PC-3 (cell line): ENCODE results near the gene NTMT2. TPM values are rescaled to one million over a fixed set of nuclear protein-coding genes. Genes with fewer than 3 reads are reported as not detected.

Source experiments
- ATAC-seq: fragments of 200-7000 bp; cut with Tn5 transposase; 2 replicates; pipeline ENCODE4 v1.9.1; 2020; ENCODE audit warnings: mild to moderate bottlenecking, moderate library complexity
- BruUV-seq: library from RNA; stranded (reverse); fragments of 400-500 nt; replicated peaks from 2 replicates; lab custom pipeline; 2021; lab: Mats Ljungman, UMichigan
- CTCF ChIA-PET: fragments of 300-600 bp; sonication (Branson Sonifier 250); formaldehyde crosslinking; loops from one replicate; lab custom pipeline; 2022; ENCODE audit warnings: antibody characterized with exemption; lab: Charles Lee
- POLR2A ChIA-PET: fragments of 300-600 bp; sonication (Branson Sonifier 250); formaldehyde crosslinking; loops from one replicate; lab custom pipeline; 2022; ENCODE audit warnings: antibody characterized with exemption; ENCODE audit not compliant: unreplicated experiment; lab: Charles Lee
- DNase-seq: peaks from one replicate; pipeline ENCODE4 v3.0.0-alpha.2; 2015
- H2AFZ ChIP-seq: fragments of 300-600 bp; sonication (generic); 2 replicates; pipeline ENCODE4 v1.6.0; 2016; ENCODE audit warnings: antibody characterized with exemption, low read length
- H3F3A ChIP-seq: fragments of 300-600 bp; sonication (generic); one replicate; pipeline ENCODE4 v1.6.0; 2017; ENCODE audit warnings: antibody characterized with exemption, low read length, control low read depth, mild to moderate bottlenecking; ENCODE audit not compliant: unreplicated experiment
- H3K27ac ChIP-seq: fragments of 300-600 bp; sonication (generic); 2 replicates; pipeline ENCODE4 v1.5.1; 2016; ENCODE audit warnings: mild to moderate bottlenecking, low read length
- H3K27me3 ChIP-seq: fragments of 300-600 bp; sonication (generic); 2 replicates; pipeline ENCODE4 v1.6.1; 2016; ENCODE audit warnings: low read length, mixed read lengths
- H3K36me3 ChIP-seq: fragments of 300-600 bp; sonication (generic); 2 replicates; pipeline ENCODE4 v1.6.1; 2016; ENCODE audit warnings: low read depth, mixed run types, low read length, mixed read lengths
- H3K4me1 ChIP-seq: fragments of 300-600 bp; sonication (generic); 2 replicates; pipeline ENCODE4 v1.5.1; 2016; ENCODE audit warnings: low read length; ENCODE audit not compliant: insufficient read depth
- H3K4me2 ChIP-seq: fragments of 300-600 bp; sonication (generic); 2 replicates; pipeline ENCODE4 v1.6.0; 2016; ENCODE audit warnings: low read length
- H3K4me3 ChIP-seq: fragments of 300-600 bp; sonication (generic); 2 replicates; pipeline ENCODE4 v1.5.1; 2016; ENCODE audit warnings: mild to moderate bottlenecking, low read length, mixed read lengths
- H3K79me2 ChIP-seq: fragments of 300-600 bp; sonication (generic); 2 replicates; pipeline ENCODE4 v1.6.1; 2017; ENCODE audit warnings: low read length, mixed read lengths
- H3K9ac ChIP-seq: fragments of 300-600 bp; sonication (generic); 2 replicates; pipeline ENCODE4 v1.6.0; 2016; ENCODE audit warnings: mild to moderate bottlenecking, low read length
- H3K9me2 ChIP-seq: fragments of 300-600 bp; sonication (generic); replicated peaks from 2 replicates; pipeline ENCODE4 v1.6.1; 2016; ENCODE audit warnings: mixed run types, low read length, mixed read lengths
- H3K9me3 ChIP-seq: fragments of 300-600 bp; sonication (generic); 2 replicates; pipeline ENCODE4 v1.6.1; 2016; ENCODE audit warnings: low read length, mixed read lengths
- H4K20me1 ChIP-seq: fragments of 300-600 bp; sonication (generic); 2 replicates; pipeline ENCODE4 v1.6.1; 2016; ENCODE audit warnings: low read length, mixed read lengths
- EZH2 ChIP-seq: fragments of 300-600 bp; sonication (generic); IDR thresholded peaks from one replicate; pipeline ENCODE4 v1.6.1; 2017; ENCODE audit warnings: antibody characterized with exemption, mild to moderate bottlenecking, low read length; ENCODE audit not compliant: unreplicated experiment
- EZH2phosphoT487 ChIP-seq: fragments of 300-600 bp; sonication (generic); IDR thresholded peaks from 2 replicates; pipeline ENCODE4 v1.6.1; 2018; ENCODE audit warnings: mild to moderate bottlenecking, antibody characterized with exemption, low read length, borderline replicate concordance
- intact Hi-C: fragments of 100-400 bp; cut with micrococcal nuclease; formaldehyde crosslinking; loops from 2 replicates; pipeline ENCODE4 v1.9.0; 2023
- total RNA-seq: library from RNA; depleted of rRNA; stranded (reverse); fragments of >200 nt; gene quantifications from 2 replicates; pipeline ENCODE4 v1.2.3, GENCODE V29; 2014
- TF ChIP-seq, protein P1 (sequence below): fragments of 300-600 bp; sonication (generic); conservative IDR thresholded peaks from 2 replicates; pipeline ENCODE4 v1.5.1; 2017; ENCODE audit warnings: antibody characterized with exemption, low read depth, mild to moderate bottlenecking, low read length

NTMT2 gene
- total RNA-seq, 1 experiment from 2014 or later: not detected

GRCh38 chr1:170162459-170163246 lies 16.9 kb downstream of the NTMT2 start:
- DNase-seq: peak; percentile 23
- Histone ChIP-seq H2AFZ (no peak overlapping the region), H3K79me2 (no peaks in the 10 kb centered on the region), H3K36me3 (no peaks in the 10 kb centered on the region), H3K4me2 (no peak overlapping the region), H3F3A (no peaks in the 10 kb centered on the region), H3K4me1 (no peaks in the 10 kb centered on the region), H4K20me1 (no peaks in the 10 kb centered on the region), H3K27me3 (no peaks in the 10 kb centered on the region), H3K9me2 (no peaks in the 10 kb centered on the region), H3K4me3 (no peak overlapping the region), H3K27ac (no peak overlapping the region), H3K9ac (no peak overlapping the region), H3K9me3 (no peaks in the 10 kb centered on the region)
- TF ChIP-seq EZH2phosphoT487 (no peak), EZH2 (no peak)
- TF ChIP-seq, protein P1, sequence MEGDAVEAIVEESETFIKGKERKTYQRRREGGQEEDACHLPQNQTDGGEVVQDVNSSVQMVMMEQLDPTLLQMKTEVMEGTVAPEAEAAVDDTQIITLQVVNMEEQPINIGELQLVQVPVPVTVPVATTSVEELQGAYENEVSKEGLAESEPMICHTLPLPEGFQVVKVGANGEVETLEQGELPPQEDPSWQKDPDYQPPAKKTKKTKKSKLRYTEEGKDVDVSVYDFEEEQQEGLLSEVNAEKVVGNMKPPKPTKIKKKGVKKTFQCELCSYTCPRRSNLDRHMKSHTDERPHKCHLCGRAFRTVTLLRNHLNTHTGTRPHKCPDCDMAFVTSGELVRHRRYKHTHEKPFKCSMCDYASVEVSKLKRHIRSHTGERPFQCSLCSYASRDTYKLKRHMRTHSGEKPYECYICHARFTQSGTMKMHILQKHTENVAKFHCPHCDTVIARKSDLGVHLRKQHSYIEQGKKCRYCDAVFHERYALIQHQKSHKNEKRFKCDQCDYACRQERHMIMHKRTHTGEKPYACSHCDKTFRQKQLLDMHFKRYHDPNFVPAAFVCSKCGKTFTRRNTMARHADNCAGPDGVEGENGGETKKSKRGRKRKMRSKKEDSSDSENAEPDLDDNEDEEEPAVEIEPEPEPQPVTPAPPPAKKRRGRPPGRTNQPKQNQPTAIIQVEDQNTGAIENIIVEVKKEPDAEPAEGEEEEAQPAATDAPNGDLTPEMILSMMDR: no peak
- ATAC-seq: peak; percentile 37; the same call in 1 of the 2 replicates
- no TSS peak for BruUV-seq
- intact Hi-C loops: no loop called here
- POLR2A ChIA-PET: interaction anchor here (0.6 kb wide), 1 partner anchor 795 kb away, joined by 4 read pairs; the partner anchor contains the start of genes BLZF1 and NME7
- CTCF ChIA-PET: no interaction called here

DNA sequence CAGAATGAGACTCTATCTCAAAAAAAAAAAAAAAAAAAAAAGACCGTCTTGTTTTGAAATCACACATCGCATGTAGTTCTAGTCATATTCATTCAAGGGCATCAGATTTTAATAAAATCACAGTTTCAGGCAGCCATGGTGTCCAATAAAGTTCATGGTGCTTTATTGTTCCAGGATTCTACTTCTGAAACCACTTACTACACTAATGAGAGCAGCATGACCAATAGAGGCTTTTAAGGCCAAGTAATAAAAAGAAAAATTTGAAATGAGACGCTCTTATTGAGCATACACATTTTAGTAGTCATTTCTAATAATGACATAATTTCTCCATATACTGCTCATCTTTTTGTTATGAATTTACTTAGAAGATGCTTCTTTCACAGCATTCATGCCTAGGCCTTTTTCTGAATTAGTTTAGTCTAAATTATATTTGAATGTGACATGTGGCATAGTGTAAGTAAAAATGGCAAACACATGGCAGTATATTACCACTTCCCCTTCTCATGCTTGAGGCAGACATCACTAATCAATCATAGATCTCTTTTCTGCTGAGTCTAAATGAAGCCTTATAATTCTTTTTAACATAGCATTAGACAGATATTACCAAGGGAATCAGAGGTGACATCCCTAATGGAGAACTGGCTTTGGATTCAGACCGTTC lies 18.5 kb downstream of the NTMT2 start:
- Histone ChIP-seq H3K9ac (no peak overlapping the region), H3K4me2 (no peak overlapping the region), H3K79me2 (no peaks in the 10 kb centered on the region), H4K20me1 (no peaks in the 10 kb centered on the region), H3K27ac (no peak overlapping the region), H3K36me3 (no peaks in the 10 kb centered on the region), H2AFZ (no peak overlapping the region), H3K4me1 (no peaks in the 10 kb centered on the region), H3K4me3 (no peak overlapping the region), H3K9me2 (no peaks in the 10 kb centered on the region), H3K27me3 (no peaks in the 10 kb centered on the region), H3K9me3 (no peaks in the 10 kb centered on the region), H3F3A (no peaks in the 10 kb centered on the region)
- ATAC-seq: no peak
- no peak for TF ChIP-seq EZH2phosphoT487
- TF ChIP-seq, protein P1: no peak
- TF ChIP-seq EZH2: no peak
- BruUV-seq: no TSS peak
- intact Hi-C loops: no loop called here
- POLR2A ChIA-PET: no interaction called here
- DNase-seq: no peak
- CTCF ChIA-PET: no interaction called here
